Testis (tissue), 3 donors: Measurements from ENCODE around the gene AGO3. TPM values are rescaled to one million over a fixed set of nuclear protein-coding genes. Genes with fewer than 3 reads are reported as not detected.

Experiments
- DNase-seq: peaks from one replicate; pipeline ENCODE4 v3.0.0-alpha.2; 2019
- H3K27ac ChIP-seq, 2 donors: fragments of 200-600 bp; sonication (generic); one replicate each; pipeline ENCODE4 v1.5.1; 2019
- H3K27me3 ChIP-seq: fragments of 200-600 bp; sonication (generic); one replicate; pipeline ENCODE4 v1.5.1; 2019
- H3K36me3 ChIP-seq: fragments of 200-600 bp; sonication (generic); one replicate; pipeline ENCODE4 v1.5.1; 2017; ENCODE audit warnings: low read depth; ENCODE audit errors: missing control alignments
- H3K4me1 ChIP-seq: fragments of 200-600 bp; sonication (generic); one replicate; pipeline ENCODE4 v1.5.1; 2019
- H3K4me3 ChIP-seq, 2 donors: fragments of 200-600 bp; sonication (generic); one replicate each; pipeline ENCODE4 v1.5.1; 2017 to 2019
- H3K9me3 ChIP-seq: fragments of 200-600 bp; sonication (generic); one replicate; pipeline ENCODE4 v1.5.1; 2017
- POLR2A ChIP-seq: fragments of 450-650 bp; IDR thresholded peaks from one replicate; pipeline ENCODE4 v1.6.1; 2017; ENCODE audit warnings: antibody characterized with exemption, mild to moderate bottlenecking, moderate library complexity
- WGBS, 2 donors: methylation state at CpG; one replicate each; pipeline ENCODE4 v1.1.5; 2018; 5-methylcytosine and 5-hydroxymethylcytosine counted together
- intact Hi-C: fragments of 100-400 bp; cut with DNase I; formaldehyde crosslinking; loops from one replicate; pipeline ENCODE4 v1.15.1; 2023; ENCODE audit warnings: low total_unique reads
- polyA plus RNA-seq: library from polyadenylated mRNA; stranded (reverse); fragments of 350-450 nt; fragmentation: Illumina TruSeq; extraction: RNeasy Lipid Tissue Mini Kit (QIAGEN cat#74804); gene quantifications from one replicate; pipeline ENCODE4 v1.2.3, GENCODE V29; 2014; ENCODE audit warnings: low read depth, low replicate concordance; ENCODE audit not compliant: insufficient read depth
- total RNA-seq, 2 donors: library from RNA; depleted of rRNA; stranded (reverse); fragments of >200 nt; gene quantifications; one replicate each; pipeline ENCODE4 v1.2.3, GENCODE V29; 2016
- TF ChIP-seq, protein P1 (sequence below), 3 experiments: fragments of 450-650 bp in 2 of 3; fragments of 200-600 bp in 1 of 3; sonication (generic) in 1 of 3; IDR thresholded peaks; one replicate each; pipeline ENCODE4 v1.5.1; 2016 to 2019; ENCODE audit warnings: antibody characterized with exemption in 3 of 3, mild to moderate bottlenecking in 2 of 3, moderate library complexity in 1 of 3

Gene AGO3
- total and polyA plus RNA-seq, 3 donors from 2014 or later = 22.4 to 47.2 (median 42.6) TPM

- H3K27me3 ChIP-seq = no peaks in the 10 kb centered on the region
- H3K4me3 ChIP-seq = peak overlapping the region in 1 of 2 donors; percentile 62
- intact Hi-C loops = no loop called here
- no peak overlapping the region for H3K27ac ChIP-seq
- no peaks in the 10 kb centered on the region for H3K9me3 ChIP-seq
- peaks cover 9% of the 10 kb centered on the region for H3K4me1 ChIP-seq
- WGBS, 2 donors = 86 to 94% methylated on average over 9 of the region's 9 CpGs
- no peaks in the 10 kb centered on the region for H3K36me3 ChIP-seq
- TF ChIP-seq, protein P1, sequence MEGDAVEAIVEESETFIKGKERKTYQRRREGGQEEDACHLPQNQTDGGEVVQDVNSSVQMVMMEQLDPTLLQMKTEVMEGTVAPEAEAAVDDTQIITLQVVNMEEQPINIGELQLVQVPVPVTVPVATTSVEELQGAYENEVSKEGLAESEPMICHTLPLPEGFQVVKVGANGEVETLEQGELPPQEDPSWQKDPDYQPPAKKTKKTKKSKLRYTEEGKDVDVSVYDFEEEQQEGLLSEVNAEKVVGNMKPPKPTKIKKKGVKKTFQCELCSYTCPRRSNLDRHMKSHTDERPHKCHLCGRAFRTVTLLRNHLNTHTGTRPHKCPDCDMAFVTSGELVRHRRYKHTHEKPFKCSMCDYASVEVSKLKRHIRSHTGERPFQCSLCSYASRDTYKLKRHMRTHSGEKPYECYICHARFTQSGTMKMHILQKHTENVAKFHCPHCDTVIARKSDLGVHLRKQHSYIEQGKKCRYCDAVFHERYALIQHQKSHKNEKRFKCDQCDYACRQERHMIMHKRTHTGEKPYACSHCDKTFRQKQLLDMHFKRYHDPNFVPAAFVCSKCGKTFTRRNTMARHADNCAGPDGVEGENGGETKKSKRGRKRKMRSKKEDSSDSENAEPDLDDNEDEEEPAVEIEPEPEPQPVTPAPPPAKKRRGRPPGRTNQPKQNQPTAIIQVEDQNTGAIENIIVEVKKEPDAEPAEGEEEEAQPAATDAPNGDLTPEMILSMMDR (IDR thresholded peaks at IDR 0.05) = no peak
- no peak for TF ChIP-seq POLR2A
- no peak for DNase-seq
Observed at GRCh38 chr1:36085126-36085525, 154.2 kb downstream of the AGO3 start.

DNA sequence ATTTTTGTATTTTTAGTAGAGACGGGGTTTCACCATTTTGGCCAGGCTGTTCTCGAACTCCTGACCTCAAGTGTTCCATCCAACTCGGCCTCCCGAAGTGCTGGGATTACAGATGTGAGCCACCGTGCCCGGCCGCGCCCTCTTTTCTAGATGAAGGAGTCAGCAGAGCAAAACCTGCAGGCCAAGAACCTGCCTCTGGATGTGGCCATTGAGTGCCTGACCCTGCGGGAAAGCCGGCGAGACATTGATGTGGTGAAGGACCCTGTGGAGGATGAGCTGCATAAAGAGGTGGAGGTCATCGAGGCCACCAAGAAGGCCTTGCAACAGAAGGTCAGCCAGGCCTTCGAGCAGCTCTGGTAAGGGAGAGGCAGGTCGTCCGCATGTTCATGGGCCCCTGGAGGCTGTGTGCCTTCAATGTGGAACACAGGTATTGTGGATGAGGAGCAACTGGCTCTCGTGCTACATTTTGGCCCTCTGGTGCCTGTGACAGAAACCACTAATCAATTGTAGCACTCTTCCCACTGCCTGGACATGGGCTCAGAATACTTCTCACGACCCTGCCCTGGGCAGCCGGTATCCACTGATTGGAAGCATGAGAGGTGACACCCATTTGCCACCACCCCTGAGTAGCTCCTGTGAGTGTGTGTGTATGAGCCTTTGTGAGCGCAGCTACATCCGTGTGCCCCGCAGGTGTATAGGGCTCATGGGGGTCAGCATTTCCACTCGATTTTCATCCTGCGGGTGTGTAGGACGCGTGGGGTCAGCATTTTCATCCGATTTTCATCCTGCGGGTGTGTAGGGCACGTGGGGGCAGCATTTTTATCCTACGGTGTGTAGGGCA is 155.0 kb downstream of the AGO3 start:
- Histone ChIP-seq H3K4me3 (no peak overlapping the region), H3K27me3 (no peaks in the 10 kb centered on the region), H3K4me1 (peaks cover 11% of the 10 kb centered on the region), H3K27ac (no peak overlapping the region), H3K36me3 (no peaks in the 10 kb centered on the region), H3K9me3 (no peaks in the 10 kb centered on the region)
- TF ChIP-seq POLR2A = no peak
- TF ChIP-seq, protein P1 (IDR thresholded peaks at IDR 0.05) = no peak
- no peak for DNase-seq
- intact Hi-C loops = no loop called here
- 91 to 92% methylated on average over 26 to 29 of the region's 29 CpGs for WGBS, 2 donors

DNA sequence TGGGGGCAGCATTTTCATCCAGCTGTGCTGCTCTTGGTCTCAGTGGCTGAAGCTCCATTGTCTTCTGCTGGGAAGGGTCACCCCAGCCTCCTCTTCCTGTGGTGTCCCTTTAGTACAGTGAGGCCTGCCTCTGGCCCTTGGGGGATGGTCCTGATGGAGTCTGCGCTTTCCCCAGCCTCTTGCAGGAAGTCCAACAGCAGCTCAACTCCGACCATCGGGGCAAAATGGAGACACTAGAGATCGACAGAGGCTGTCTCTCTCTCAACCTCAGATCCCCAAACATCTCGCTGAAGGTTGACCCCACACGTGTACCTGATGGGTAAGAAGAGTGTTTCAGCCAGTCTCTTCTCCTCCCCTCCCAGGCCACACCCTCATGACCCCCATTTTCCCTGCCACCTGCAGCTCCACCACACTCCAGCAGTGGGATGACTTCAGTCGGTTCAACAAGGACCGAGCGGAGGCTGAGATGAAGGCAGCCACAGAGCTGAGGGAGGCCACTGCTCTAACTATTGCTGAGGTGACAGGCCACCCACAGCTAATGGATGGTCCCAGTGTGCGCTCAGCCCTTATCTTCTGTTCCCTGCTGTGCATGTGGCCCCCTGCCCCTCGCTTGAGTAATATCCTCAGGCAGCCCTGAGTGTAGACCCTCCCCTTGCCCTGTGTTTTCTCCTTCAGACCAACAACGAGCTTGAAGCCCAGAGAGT is 155.8 kb downstream of the AGO3 start:
- H3K27me3 ChIP-seq = no peaks in the 10 kb centered on the region
- no peaks in the 10 kb centered on the region for H3K36me3 ChIP-seq
- DNase-seq = no peak
- H3K4me3 ChIP-seq = no peak overlapping the region
- H3K4me1 ChIP-seq = peaks cover 15% of the 10 kb centered on the region
- WGBS, 2 donors = 88 to 89% methylated on average over 9 to 12 of the region's 12 CpGs
- intact Hi-C loops = no loop called here
- no peak overlapping the region for H3K27ac ChIP-seq
- TF ChIP-seq POLR2A = no peak
- TF ChIP-seq, protein P1 (IDR thresholded peaks at IDR 0.05) = no peak
- H3K9me3 ChIP-seq = no peaks in the 10 kb centered on the region

- Histone ChIP-seq H3K36me3 (no peaks in the 10 kb centered on the region), H3K9me3 (no peaks in the 10 kb centered on the region), H3K4me1 (peaks cover 15% of the 10 kb centered on the region), H3K4me3 (no peak overlapping the region), H3K27me3 (no peaks in the 10 kb centered on the region), H3K27ac (no peak overlapping the region)
- TF ChIP-seq POLR2A = no peak
- TF ChIP-seq, protein P1 (IDR thresholded peaks at IDR 0.05) = no peak
- intact Hi-C loops = no loop called here
- DNase-seq = no peak
- 67 to 89% methylated on average over 7 to 31 of the region's 31 CpGs for WGBS, 2 donors
Observed at GRCh38 chr1:36087233-36088123, 156.6 kb downstream of the AGO3 start.
